ENCODE results near the gene PARP1.
A peak's percentile ranks its signal among the peaks of the same experiment; 100 is the strongest.
"Not testable (repeated sequence)": the region's sequence is repeated elsewhere in the genome, so short reads cannot be mapped to it uniquely, and the experiment has no call there.

The PARP1 gene

DNA sequence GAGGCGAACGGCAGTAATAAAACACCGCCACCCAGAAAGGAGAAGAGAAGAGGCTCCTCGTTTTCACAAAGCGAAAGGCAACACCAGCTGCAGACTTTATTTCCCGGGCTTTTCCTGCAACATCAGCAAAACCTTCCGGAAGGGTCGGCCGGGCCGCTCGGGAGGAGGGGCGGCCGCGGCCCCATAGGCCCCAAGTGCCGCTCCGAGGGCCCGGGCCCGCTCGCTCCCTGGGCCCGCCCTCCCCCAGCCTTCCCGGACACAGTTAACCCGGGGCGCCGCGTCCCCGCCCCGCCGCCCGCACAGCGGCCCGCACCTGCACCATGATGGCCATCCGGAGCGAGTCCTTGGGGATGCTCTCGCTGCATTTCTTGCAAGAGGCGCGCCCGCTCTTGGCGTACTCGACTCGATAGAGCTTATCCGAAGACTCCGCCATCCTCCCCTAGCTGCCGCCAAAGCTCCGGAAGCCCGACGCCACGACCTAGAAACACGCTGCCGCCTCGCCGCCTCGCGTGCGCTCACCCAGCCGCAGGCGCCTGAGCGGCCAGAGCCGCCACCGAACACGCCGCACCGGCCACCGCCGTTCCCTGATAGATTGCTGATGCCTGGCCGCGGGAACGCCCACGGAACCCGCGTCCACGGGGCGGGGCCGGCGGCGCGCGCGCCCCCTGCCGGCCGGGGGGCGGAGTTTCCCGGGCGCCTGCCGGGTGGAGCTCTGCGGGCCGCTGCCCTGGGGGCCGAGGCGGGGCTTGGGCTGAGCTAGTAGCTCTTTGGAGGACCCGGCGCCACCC lies at the start of gene PARP1:
Gene PARP1 (minus strand): TSS at position 597 of the 788 bp plus-strand sequence. CDS start 164 bp downstream, at position 433.
- peak; percentile 88 for DNase-seq

DNA sequence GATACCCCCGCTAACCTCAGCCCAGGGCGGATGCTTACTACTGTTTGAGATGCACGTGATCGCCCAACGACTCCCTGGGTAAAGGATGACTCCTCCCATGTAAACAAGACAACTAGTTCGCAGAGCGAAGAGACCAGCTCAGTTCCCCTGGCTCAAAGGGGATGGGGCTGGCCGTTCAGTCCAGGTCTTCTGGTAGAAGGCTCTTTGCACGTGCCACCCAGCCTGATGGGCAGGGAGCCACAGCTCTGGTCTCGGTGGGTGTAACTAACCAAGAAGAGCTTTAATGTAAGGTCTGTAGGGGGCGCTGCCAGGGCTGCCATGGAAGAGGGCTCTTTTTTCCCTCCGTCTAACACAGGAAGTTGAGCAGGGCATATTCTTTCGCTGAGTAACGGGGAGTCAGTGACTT lies 49.4 kb upstream of the PARP1 start:
- DNase-seq, result peak; percentile 20

DNA sequence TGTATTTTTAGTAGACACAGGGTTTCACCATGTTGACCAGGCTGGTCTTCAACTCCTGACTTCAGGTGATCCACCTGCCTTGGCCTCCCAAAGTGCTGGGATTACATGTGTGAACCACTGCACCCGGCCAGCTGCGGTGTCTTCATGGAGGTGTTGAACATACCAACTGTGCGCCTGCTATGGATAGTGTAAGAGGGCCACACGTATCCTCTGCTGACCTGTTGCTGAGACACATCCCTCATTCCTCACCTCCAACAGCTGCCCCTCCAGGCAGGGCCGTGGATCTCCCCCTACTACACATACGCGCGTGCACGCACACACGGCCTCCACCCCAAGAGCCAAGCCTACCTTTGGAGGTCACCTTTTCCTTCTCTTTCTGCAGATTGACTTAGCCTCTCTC lies 48.0 kb upstream of the PARP1 start:
- no peak for DNase-seq

DNA sequence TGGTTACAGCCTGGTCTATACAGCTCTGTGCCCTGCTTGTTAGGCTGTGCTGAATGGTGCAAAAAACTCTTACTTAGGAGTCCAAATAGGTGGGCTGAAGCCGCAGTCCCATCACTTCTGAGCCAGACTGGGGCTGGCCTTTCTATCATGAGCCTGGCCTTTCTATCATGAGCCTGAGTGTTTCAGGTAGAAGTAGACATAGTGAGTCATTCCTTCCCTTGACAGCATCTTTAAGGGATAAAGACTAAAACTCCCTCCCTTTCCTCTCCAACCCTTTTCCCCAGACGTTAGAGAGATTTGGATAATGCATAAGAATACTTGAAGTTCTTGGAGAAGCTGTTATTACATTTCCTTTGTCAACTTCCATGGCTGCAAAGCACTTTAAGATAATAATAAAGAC lies 46.5 kb upstream of the PARP1 start:
- DNase-seq, result no peak

DNA sequence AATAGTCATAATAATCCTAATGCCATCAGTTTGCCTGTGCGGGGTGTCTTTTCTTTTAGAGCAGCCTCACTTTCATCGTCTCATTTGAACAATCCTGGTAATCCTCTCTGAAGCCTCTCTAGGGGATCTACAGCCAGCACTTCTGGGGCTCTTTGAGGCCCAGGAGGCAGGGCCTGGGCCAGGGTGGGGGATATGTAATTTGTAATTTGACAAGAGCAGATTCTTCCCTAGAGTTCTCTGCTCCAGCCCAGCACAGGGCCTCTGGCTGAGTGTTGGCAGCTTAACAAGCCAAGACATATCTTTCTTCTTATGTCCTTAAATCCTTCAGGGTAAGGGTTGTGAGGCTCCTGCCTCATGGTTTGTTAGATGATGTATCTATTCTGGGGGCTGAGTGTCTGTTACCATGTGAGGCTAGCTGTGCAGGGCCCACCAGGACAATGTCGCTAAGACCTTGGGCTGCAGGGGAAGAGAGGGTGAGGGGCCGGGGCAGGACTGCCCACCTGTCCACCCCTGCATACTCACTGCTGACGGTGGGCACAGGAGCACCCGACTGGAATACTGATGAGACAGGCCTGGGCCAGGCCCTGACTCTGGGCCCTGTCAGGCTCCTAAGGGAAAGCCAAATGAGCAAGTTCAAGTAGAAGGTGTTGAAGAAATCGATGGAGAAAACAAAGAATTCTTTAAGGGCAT lies 45.3 kb upstream of the PARP1 start:
- DNase-seq, result no peak

DNA sequence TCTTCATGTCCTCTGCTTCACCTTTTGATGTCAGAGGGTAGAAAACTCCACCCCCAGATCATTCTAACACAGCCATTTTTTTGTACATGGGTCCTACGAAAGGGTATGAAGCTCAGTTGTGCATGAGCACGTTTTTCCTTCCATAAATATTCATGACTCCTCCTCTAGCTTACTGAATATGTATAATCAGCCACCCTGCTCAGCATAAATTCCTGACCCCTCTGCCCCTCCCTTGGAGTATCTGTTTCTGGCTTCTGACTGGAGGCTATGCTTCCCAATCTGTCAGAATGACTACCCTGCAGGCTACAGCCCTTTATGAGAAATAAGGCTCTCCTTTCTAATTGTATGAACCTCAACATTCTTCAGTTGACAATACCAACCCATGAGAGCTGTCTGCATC lies 42.8 kb upstream of the PARP1 start:
- DNase-seq, result no peak

DNA sequence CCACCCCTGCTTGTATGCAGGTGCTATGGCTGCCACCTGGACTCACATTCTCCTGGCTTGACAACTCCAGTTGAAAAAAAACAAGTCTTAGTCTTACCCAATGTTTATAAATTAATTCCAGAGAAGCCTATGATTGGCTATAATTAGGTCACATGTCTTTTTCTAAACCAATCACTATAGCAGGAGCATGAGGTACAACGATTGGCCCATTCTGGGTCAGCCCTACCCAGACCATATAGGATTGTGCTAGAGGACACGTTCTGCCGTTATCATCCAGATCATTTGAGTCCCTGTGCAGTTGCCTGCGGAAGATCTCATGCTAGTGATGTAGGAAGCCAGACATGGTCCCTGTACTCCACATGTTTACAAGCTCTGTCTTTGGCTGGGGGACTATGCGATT lies 41.9 kb upstream of the PARP1 start:
- no peak for DNase-seq

DNA sequence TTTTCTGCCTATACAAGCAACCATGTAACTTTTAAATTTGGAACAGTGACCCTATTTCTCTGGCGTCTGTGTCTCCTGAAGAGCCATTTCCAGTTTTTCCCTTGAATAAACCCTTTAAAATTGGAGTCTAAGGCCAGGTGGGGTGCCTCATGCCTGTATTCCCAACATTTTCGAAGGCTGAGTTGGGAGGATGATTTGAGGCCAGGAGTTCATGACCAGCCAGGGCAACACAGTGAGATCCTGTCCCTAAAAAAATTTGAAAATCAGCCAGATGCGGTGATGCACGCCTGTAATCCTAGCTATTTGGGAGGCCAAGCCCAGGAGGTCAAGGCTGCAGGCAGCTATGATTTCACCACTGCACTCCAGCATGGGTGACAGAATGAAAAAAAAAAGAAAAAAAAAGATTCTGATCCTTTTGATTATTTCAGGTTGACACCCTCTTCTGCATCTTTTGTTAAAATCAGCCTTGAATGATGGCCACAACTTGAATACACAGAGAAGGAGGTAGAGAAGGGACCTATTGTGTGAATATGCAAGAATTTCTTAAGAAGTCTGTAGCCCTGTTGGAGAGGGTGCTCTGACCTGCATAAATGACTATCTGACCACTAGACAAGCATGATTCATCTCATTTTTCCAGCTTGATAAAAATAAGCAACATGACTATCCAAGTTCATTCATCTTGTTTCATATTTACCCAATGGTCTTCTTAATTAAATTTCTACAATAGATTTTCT lies 40.2 kb upstream of the PARP1 start:
- DNase-seq, result no peak

DNA sequence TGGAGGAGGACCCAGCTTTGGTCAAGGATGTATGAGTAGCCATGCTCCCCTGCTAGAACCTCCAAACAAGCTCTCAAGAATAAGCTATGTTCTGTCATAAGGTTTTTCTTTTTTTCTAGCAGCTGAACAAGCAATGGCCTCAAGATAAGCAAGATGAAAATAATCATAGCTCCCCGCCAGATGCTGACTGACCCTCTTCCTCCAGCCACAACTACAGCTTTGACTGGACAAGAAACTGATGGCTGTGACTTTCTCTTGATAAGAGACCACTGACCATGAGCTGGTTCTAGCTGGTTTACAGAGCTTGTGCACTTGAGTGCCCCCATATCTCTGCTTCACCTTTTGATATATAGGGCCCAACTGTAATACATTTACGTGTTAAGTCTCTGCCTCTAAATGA lies 38.2 kb upstream of the PARP1 start:
- no peak for DNase-seq

DNA sequence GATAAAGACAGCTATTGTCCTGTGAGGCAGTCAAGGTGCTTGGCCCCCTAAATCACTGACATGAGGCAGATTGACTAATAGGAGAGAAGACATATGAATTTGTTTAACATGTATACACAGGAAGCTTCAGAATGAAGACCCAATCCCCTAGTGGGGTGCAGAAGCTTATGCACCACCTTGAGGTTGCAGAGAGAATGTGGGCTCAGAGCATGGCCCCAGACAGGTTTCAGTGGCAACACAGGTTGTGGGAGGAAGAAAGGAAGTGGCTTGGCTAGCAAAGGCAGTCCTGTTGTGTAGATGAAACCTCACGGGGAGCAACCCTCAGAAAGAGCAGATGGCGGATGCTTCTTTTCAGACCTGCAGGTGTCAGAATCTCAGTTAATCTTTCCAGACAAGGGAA lies 37.0 kb upstream of the PARP1 start:
- DNase-seq, result no peak

DNA sequence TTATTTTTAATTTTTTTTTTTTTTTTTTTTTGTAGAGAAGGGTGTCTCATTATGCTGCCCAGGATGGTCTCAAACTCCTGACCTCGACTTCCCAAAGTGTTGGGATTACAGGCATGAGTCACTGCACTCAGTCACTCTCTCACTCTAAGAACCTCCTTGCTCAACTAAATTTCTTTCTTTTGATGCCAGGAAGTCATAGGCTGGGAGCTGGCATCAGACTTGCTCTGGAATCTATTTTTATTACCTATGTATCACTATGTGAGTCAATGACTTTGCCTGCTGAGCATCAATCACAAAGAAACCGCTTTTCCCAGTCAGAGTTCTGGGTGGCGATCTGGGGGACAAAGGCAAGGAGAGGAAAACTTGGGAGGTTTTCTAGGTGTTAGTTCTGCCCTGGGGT lies 35.5 kb upstream of the PARP1 start:
- peak; percentile 86 for DNase-seq

DNA sequence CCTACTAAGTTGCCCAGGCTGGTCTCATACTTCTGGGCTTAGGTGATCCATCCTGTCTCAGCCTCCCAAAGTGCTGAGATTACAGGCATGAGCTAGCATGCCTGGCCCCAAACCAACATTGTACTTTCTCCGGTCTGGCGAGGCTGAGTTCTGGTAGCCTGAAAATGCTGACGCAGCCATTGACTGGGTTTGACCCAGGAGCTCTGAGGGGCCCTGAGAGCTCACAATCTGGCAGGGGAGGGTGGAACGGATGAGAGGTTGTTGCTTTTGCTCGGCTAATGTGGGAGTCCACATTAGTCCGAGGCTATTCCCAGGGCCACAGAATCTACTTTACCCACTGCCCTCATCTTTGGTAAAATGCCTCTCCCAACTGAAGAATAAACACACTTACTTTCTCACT lies 35.1 kb upstream of the PARP1 start:
- no peak for DNase-seq

DNA sequence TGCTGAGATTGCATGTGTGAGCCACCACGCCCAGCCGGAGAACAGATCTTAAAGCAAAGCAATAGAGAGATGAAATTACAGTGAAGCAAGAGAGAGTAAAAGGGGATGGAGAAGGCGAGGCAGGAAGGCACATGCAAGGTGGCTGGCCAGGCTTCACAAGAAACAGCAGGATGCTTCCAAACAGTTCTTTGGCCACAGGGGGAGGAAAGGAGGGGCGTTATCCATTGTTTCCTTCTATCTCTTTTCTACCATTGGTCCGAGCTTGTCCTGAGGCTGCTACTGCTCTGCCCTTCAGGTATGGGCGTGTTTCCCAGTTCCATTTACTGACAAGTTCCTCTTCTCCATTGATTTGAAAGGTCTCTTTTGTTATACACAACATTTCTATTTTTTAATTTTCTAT lies 33.7 kb upstream of the PARP1 start:
- no peak for DNase-seq

DNA sequence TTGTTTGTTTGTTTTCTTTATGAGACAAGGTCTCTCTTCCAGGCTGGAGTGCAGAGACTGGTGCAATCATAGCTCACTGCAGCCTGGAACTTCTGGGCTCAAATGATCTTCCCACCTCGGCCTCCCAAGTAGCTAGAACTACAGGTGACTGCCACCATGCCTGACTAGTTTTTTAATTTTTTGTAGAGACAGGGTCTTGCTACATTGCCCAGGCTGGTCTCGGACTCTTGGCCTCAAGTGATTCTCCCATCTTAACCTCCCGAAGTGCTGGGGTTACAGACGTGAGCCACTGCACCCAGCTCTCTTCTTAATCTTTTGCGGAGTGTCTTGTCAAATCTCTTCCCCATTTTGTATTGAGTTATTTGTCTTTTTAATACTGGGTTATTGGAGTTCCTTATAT lies 32.6 kb upstream of the PARP1 start:
- DNase-seq, result no peak

DNA sequence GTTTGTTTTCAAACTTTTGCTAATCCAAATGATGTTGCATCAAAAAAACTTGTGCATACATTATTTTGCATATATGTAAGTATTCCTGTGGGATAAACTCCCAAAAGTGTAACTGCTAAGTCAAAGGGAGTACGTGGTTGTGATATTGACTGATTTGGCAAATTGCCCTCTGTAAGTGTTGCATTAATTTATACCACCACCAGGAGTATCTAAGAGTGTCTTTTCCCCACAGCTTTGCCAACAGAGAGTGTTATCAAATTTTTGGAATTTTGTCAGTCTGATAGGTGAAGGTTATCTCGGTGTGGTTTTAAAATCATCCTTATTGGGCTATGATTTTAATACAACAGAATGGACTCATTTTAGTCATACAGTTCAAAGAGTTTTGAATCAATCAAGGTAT lies 30.1 kb upstream of the PARP1 start:
- DNase-seq, result no peak

DNA sequence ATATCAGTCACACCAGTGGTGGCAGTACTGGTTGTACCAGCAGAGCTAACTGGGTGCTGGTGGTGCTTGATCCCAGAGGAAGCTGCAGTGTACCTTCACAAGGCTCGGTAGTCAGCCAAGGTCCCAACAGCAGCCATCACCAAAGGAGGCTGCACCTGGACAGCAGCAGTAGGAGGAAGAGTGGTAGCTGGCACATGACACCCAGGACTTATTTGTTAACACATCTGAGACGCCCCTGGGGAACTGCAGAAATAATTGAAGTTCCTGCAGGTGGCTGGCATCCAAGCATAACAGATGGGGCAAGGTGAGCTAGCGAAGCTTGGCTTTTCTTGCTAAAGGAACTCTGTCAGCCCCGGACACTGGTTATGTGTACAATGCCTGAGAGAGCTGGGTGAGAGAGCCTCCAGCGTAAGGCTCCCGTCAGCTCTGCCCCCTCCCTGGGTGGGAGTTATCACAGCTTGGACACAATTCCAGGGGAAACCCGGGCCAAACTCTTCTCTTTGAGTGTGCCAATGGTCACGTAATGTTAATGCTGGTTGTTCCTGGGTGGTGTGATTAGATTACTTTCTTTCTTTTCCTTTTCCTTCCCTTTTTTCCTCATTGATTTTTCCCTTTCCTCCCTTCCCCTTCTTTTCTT lies 29.1 kb upstream of the PARP1 start:
- no peak for DNase-seq

DNA sequence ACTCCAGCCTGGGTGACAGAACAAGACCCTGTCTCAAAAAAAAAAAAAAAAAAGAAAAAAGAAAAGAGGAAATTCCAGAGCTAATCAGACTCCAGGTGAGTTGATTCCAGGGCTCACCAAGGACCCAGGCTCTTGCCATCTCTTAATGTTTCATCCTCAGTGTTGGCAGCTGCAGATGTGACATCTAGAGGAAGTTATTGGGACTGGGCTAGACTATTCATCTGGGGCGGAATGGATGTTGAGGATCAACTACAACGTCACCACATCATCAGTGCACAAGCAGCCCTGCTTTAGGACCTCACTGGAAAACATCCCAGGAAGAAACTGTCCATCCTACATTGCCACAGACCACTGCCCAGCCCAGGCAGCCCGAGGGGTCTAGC lies 28.6 kb upstream of the PARP1 start:
- DNase-seq, result no peak

DNA sequence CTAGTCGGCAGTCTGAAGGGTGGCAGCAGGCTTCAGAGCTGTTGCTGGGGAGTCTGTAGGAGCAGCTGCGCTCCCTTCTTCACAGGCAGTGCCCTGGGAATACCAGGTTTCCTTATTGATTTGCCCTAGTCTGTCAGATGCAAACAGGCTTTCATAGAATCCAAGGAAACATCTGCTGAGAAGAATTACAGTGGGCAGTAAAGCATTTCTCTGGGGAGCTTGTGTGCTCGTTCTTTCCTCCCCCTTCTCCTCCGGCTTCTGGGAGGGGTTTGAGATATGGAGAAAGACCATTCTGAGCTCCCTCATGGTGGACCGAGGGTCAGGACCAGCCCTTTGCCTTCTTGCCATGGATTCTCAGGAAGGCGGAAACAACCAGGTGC lies 25.4 kb upstream of the PARP1 start:
- DNase-seq, result no peak

DNA sequence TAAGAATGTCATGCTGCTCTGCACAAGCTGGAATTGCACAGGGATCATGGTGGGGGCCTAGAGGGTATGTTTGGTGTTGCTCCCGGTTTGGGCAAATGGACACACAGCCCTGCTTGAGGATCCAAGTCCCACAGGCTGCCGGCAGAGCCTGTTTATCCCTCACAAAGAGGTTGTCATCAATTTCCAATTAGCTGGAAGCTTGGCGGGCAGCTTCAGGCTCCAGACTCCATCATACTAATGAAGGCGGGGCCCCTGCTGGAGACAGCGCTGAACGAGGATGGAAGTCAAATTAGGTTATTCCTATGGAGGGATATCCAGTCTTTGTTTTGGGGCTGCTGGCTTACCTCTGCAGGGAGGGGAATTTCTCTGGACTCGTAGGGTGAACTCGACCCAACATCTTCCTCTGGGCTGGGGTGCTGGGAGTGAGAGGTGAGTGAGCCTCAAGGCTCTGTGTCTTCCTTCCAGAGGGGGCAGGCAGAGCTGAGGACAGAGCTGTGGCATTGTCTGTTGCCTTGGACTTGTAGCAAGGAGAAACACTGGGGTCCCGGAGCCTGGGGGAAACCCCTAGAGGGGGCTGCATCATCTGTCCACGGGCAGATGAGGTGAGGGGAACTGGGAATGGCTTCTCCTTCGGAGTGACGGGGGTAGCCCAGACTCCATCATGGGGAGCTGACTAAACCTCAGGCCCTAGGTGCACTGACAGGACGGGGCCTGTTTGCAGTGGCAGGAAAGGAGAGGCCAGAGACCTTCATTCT lies 24.9 kb upstream of the PARP1 start:
- DNase-seq, result no peak

DNA sequence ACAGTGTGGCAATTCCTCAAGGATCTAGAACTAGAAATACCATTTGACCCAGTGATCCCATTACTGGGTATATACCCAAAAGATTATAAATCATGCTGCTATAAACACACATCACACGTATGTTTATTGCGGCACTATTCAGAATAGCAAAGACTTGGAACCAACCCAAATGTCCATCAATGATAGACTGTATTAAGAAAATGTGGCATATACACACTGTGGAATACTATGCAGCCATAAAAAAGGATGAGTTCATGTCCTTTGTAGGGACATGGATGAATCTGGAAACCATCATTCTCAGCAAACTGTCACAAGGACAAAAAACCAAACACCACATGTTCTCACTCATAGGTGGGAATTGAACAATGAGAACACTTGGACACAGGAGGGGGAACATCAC lies 24.0 kb upstream of the PARP1 start:
- not testable (repeated sequence) for DNase-seq

DNA sequence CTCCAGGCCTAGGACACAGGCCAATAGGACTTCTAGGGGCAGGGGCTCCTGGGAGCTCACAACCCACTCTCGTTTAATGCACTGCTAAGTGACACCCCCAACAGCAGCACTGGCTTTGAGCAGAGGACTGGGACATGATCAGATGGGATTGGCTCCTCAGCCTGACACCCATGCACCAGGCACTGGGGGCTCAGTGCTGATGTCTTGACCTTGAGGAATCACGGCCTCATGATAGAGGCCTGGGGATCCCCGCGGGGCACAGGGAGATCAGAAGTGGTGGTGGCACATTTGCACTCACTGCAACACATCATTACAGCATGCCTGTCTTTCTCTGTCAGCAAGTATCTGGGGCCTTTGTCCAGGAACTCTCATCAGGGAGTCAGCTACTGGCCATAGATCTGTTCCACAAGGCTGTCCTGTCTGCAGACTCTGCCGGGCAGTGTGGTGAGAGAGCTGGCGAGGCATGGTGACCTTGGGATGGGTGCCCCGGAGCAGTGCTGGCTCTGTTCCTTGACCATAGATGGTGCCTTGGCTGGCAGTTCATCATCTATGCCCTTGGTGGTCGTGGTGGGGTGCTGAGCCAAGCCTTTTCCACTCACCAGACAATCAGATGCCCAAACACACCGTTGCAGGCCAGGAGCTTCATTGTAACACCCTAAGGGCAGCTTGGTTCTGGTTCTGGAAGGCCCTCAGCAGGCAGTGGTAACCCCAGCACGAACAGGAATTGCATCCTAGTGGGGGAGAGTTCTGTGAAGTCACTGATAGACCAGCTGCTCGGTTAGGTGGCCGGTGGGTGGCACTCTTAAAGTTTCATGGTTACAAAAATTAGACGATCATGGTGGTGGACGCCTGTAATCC lies 22.2 kb upstream of the PARP1 start:
- no peak for DNase-seq
